ENCODE data around the gene HIGD1A. TPM values are rescaled to one million over a fixed set of nuclear protein-coding genes. Genes with fewer than 3 reads are reported as not detected.

Gene HIGD1A
- total and polyA plus RNA-seq, 9 of the 15 experiments (the other 6 are each of a cell fraction or from before 2014, with no cell fraction given), result 165 to 1,185 (median 333) TPM

DNA sequence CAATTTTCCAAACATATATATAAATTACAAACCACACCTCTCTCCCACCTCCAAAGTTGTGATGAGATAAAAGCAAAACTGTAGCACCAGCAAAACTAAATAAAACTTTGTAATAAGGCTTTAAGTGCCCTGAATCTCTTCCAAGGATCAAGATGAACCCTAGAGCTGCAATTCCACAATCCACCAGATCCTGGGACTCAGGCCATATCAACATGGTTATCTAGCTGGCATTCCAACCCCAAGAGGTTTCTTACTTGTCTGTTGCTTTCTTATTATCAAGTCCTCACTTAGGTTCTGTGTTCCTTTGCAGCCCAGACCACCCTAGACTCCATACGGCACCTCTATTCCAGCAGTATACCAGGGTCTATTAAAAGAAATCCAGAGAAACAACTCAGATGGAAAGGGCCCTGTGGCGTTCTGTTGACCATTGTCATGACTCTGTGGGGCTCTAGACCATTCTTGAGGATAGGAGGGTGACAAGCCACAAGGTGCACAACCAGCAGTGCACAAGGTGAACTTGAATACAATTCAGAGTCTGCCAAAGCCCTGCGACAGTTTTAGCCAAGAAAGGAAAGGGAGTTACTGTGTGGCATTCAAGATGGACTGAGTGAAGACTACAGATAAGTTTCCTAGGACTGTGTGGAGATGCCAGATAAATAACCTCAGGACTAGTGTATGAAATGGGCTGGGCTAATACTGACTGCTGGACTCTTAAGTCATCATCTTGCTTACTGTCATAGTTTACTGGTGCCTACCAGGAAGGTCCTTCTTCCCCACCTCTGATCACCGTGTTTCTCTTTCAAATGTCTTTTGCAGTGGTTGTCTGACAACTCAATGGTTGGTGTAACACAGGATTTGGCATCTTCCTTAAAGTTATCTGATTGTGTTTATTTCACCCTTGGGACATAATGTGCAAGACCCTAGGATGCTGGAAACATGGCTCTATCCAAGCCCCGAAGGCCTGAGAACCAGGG, 32.1 kb upstream of the HIGD1A start (continued):
- TF ChIP-seq NFIX (CRISPR knock-in tag; IDR thresholded peaks at IDR 0.05; ENCODE audit: low read depth) (no peak), ZSCAN32 (CRISPR knock-in tag; IDR thresholded peaks at IDR 0.05) (no peak), ZNF23 (CRISPR knock-in tag; IDR thresholded peaks at IDR 0.05) (no peak), TFE3 (CRISPR knock-in tag; IDR thresholded peaks at IDR 0.05) (no peak), PHF20 (IDR thresholded peaks at IDR 0.05; ENCODE audit: partially characterized antibody) (no peak), EP300 (IDR thresholded peaks at IDR 0.05; ENCODE audit: low read length) (peak; percentile 97), CREB5 (CRISPR knock-in tag; IDR thresholded peaks at IDR 0.05) (no peak), NFXL1 (CRISPR knock-in tag; IDR thresholded peaks at IDR 0.05) (no peak), DPF2 (IDR thresholded peaks at IDR 0.05) (peak; percentile 97), ZKSCAN8 (CRISPR knock-in tag; IDR thresholded peaks at IDR 0.05) (peak; percentile 79; the same call in 1 of the 2 replicates), MEF2A (IDR thresholded peaks at IDR 0.05; ENCODE audit: control insufficient read depth, low read depth, low read length) (0 out of 2 replicates have a peak, but pooled peaks have one; percentile 51), HNRNPUL1 (IDR thresholded peaks at IDR 0.05; ENCODE audit: low read length) (no peak), TCF3 (CRISPR knock-in tag; IDR thresholded peaks at IDR 0.05) (peak; percentile 99), EP400 (IDR thresholded peaks at IDR 0.05) (no peak), ZNF639 (CRISPR knock-in tag; conservative IDR thresholded peaks at IDR 0.05 in 1 of 2, IDR thresholded peaks at IDR 0.05 in 1 of 2) (peak in 1 of 2 experiments; percentile 69; a peak in 1 of 4 replicates), NFE2 (IDR thresholded peaks at IDR 0.05; ENCODE audit: low read depth) (no peak; the same call in 1 of the 2 replicates), ZNF785 (CRISPR knock-in tag; IDR thresholded peaks at IDR 0.05) (no peak)
- TF ChIP-seq, protein P1, sequence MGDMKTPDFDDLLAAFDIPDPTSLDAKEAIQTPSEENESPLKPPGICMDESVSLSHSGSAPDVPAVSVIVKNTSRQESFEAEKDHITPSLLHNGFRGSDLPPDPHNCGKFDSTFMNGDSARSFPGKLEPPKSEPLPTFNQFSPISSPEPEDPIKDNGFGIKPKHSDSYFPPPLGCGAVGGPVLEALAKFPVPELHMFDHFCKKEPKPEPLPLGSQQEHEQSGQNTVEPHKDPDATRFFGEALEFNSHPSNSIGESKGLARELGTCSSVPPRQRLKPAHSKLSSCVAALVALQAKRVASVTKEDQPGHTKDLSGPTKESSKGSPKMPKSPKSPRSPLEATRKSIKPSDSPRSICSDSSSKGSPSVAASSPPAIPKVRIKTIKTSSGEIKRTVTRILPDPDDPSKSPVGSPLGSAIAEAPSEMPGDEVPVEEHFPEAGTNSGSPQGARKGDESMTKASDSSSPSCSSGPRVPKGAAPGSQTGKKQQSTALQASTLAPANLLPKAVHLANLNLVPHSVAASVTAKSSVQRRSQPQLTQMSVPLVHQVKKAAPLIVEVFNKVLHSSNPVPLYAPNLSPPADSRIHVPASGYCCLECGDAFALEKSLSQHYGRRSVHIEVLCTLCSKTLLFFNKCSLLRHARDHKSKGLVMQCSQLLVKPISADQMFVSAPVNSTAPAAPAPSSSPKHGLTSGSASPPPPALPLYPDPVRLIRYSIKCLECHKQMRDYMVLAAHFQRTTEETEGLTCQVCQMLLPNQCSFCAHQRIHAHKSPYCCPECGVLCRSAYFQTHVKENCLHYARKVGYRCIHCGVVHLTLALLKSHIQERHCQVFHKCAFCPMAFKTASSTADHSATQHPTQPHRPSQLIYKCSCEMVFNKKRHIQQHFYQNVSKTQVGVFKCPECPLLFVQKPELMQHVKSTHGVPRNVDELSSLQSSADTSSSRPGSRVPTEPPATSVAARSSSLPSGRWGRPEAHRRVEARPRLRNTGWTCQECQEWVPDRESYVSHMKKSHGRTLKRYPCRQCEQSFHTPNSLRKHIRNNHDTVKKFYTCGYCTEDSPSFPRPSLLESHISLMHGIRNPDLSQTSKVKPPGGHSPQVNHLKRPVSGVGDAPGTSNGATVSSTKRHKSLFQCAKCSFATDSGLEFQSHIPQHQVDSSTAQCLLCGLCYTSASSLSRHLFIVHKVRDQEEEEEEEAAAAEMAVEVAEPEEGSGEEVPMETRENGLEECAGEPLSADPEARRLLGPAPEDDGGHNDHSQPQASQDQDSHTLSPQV (IDR thresholded peaks at IDR 0.05), result no peak
